Liver (tissue), 3 donors: ENCODE measurements around the gene SEMA3B.

Experiments
- FOXA1 ChIP-seq: IDR thresholded peaks from 2 replicates; pipeline ENCODE4 v1.6.1; 2016; ENCODE audit warnings: antibody characterized with exemption
- JUND ChIP-seq, 2 donors: IDR thresholded peaks; 2 replicates each; pipeline ENCODE4 v1.6.1; 2016; ENCODE audit warnings: antibody characterized with exemption in 2 of 2
- SP1 ChIP-seq: IDR thresholded peaks from 2 replicates; pipeline ENCODE4 v1.6.1; 2018; ENCODE audit warnings: antibody characterized with exemption, mild to moderate bottlenecking
- TF ChIP-seq, protein P1 (sequence below): fragments of 150-350 bp; IDR thresholded peaks from 2 replicates; pipeline ENCODE4 v1.5.1; 2017; ENCODE audit warnings: improper control_type of control experiment, low read depth, low read length; ENCODE audit not compliant: missing input control
- TF ChIP-seq, protein P2 (sequence below): IDR thresholded peaks from 2 replicates; pipeline ENCODE4 v1.6.1; 2016; ENCODE audit warnings: antibody characterized with exemption, mild to moderate bottlenecking
- TF ChIP-seq, protein P3 (sequence below): IDR thresholded peaks from 2 replicates; pipeline ENCODE4 v1.6.1; 2016; ENCODE audit warnings: antibody characterized with exemption
- donor health status: healthy.
- donor health status: healthy.

DNA sequence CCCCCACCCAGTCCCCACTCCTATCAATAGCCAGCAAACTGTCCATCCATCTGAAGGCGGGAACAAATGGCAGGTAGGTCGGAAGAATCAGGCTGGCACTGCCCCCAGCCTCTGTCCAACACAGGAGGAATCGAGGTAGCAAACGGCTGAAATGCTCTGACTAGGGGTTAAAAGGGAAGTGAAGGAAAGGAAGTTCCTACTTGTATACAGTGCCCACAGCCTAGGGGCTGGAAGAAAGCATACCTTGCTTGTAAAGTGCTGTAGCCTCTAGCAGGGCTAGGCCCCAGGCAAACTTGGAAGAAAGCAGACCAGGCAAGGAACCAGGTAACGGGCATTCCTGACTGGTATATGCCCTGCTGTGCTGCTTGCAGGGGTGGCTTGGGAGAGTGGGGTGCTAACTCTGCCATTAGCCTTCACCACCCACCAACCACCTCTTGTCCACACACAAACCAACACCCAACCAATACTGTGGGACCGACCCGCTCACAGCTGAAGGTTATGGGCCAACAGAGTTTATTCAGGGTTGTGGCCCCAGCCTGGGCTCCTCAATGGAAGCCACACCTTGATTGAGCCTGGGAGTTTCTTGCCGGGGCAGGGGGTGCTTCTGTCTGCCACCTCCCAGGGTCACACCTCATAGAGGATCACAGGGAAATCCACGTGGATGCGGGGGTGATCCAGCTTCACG lies 56.7 kb downstream of the SEMA3B start:
- TF ChIP-seq, protein P1, sequence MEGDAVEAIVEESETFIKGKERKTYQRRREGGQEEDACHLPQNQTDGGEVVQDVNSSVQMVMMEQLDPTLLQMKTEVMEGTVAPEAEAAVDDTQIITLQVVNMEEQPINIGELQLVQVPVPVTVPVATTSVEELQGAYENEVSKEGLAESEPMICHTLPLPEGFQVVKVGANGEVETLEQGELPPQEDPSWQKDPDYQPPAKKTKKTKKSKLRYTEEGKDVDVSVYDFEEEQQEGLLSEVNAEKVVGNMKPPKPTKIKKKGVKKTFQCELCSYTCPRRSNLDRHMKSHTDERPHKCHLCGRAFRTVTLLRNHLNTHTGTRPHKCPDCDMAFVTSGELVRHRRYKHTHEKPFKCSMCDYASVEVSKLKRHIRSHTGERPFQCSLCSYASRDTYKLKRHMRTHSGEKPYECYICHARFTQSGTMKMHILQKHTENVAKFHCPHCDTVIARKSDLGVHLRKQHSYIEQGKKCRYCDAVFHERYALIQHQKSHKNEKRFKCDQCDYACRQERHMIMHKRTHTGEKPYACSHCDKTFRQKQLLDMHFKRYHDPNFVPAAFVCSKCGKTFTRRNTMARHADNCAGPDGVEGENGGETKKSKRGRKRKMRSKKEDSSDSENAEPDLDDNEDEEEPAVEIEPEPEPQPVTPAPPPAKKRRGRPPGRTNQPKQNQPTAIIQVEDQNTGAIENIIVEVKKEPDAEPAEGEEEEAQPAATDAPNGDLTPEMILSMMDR, result no peak
- TF ChIP-seq SP1 (no peak), JUND (IDR thresholded peaks at IDR 0.05) (no peak), FOXA1 (no peak)
- TF ChIP-seq, protein P2, sequence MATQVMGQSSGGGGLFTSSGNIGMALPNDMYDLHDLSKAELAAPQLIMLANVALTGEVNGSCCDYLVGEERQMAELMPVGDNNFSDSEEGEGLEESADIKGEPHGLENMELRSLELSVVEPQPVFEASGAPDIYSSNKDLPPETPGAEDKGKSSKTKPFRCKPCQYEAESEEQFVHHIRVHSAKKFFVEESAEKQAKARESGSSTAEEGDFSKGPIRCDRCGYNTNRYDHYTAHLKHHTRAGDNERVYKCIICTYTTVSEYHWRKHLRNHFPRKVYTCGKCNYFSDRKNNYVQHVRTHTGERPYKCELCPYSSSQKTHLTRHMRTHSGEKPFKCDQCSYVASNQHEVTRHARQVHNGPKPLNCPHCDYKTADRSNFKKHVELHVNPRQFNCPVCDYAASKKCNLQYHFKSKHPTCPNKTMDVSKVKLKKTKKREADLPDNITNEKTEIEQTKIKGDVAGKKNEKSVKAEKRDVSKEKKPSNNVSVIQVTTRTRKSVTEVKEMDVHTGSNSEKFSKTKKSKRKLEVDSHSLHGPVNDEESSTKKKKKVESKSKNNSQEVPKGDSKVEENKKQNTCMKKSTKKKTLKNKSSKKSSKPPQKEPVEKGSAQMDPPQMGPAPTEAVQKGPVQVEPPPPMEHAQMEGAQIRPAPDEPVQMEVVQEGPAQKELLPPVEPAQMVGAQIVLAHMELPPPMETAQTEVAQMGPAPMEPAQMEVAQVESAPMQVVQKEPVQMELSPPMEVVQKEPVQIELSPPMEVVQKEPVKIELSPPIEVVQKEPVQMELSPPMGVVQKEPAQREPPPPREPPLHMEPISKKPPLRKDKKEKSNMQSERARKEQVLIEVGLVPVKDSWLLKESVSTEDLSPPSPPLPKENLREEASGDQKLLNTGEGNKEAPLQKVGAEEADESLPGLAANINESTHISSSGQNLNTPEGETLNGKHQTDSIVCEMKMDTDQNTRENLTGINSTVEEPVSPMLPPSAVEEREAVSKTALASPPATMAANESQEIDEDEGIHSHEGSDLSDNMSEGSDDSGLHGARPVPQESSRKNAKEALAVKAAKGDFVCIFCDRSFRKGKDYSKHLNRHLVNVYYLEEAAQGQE, result no peak
- TF ChIP-seq, protein P3, sequence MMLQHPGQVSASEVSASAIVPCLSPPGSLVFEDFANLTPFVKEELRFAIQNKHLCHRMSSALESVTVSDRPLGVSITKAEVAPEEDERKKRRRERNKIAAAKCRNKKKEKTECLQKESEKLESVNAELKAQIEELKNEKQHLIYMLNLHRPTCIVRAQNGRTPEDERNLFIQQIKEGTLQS, result no peak
